Measurements from ENCODE around the gene SLX4IP.
"Not testable (repeated sequence)": the region's sequence is repeated elsewhere in the genome, so short reads cannot be mapped to it uniquely, and the experiment has no call there.

Gene SLX4IP

DNA sequence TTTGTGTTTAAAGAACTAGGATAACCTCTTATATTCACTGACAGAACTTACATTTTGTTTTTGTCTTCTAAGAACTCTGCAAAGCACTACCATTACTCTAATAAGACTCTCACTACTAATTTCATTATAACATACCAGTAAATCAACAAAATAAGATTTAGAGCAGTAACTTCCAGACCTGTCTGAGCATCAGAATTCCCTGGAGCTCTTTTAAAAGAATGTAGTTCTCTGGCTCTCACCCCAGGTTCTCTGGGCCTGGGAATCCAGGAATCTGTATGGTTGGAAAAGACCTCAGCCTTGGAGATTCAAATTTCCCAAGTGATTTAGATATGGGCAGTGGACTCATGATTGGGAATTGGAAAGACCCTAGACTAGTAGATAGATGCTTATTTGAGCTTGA lies 149.3 kb downstream of the SLX4IP start:
- TF ChIP-seq, protein P1, sequence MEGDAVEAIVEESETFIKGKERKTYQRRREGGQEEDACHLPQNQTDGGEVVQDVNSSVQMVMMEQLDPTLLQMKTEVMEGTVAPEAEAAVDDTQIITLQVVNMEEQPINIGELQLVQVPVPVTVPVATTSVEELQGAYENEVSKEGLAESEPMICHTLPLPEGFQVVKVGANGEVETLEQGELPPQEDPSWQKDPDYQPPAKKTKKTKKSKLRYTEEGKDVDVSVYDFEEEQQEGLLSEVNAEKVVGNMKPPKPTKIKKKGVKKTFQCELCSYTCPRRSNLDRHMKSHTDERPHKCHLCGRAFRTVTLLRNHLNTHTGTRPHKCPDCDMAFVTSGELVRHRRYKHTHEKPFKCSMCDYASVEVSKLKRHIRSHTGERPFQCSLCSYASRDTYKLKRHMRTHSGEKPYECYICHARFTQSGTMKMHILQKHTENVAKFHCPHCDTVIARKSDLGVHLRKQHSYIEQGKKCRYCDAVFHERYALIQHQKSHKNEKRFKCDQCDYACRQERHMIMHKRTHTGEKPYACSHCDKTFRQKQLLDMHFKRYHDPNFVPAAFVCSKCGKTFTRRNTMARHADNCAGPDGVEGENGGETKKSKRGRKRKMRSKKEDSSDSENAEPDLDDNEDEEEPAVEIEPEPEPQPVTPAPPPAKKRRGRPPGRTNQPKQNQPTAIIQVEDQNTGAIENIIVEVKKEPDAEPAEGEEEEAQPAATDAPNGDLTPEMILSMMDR (IDR thresholded peaks at IDR 0.05; ENCODE audit: low read depth, low read length, missing control alignments), result no peak
- no peak overlapping the region for H3K4me3 ChIP-seq (replicated peaks; ENCODE audit: low read depth, low read length)
- no peak for DNase-seq (ENCODE audit: extremely low read depth, low read depth)

DNA sequence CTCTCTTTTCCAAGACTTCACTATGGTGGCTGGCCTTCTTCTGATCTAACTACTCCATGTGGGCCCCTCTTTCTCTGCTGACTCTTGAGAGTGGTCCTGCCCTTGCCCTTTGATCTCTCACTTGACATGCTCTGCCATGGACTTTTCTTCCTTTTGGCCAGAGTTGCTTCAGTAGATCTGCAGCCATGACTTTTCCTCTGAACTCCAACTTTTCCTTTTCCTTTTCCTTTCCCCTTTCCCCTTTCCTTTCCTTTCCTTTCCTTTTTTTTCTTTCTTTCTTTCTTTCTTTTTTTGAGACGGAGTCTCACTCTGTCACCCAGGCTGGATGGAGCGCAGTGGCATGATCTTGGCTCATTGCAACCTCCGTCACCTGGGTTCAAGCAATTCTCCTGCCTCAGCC lies 150.2 kb downstream of the SLX4IP start:
- no peak for DNase-seq (ENCODE audit: extremely low read depth, low read depth)
- no peak overlapping the region for H3K4me3 ChIP-seq (replicated peaks; ENCODE audit: low read depth, low read length)
- TF ChIP-seq, protein P1 (IDR thresholded peaks at IDR 0.05; ENCODE audit: low read depth, low read length, missing control alignments), result no peak

DNA sequence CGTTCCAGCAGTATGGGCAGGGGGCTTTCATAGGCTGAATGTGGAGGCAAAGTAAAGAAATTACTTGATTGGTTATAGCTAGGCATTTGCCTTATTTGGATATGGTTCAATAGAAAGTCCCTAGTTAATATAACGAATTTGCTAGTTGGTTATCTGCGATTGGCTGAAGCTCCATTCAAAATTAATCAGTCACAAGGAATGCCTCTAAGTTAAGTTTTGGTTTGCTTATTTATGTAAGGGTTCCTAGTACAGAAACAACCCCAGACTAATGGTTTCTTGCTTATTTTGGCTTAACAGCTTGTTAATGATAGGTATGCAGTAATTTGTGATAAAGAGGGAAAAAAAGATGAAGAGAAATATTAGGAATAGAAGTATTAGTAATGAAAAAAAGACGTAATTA lies 151.2 kb downstream of the SLX4IP start:
- TF ChIP-seq, protein P1 (IDR thresholded peaks at IDR 0.05; ENCODE audit: low read depth, low read length, missing control alignments), result no peak
- no peak for DNase-seq (ENCODE audit: extremely low read depth, low read depth)
- no peak overlapping the region for H3K4me3 ChIP-seq (replicated peaks; ENCODE audit: low read depth, low read length)

DNA sequence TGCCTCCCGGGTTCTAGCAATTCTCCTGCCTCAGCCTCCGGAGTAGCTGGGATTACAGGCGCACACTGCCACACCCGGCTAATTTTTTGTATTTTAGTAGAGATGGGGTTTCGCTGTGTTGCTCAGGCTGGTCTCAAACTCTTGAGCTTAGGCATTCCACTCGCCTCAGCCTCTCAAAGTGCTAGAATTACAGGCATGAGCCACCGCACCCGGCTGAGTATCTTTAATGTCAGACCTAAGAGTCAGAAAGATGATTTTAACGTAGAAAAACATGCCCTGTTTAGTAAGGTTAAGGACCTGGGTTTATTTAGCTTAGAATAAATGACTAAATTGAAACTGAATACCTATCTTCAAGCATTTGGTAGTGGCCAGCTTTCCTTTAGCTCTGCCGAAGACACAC lies 155.3 kb downstream of the SLX4IP start:
- H3K4me3 ChIP-seq (replicated peaks; ENCODE audit: low read depth, low read length); DNase-seq (ENCODE audit: extremely low read depth, low read depth): not testable (repeated sequence)

DNA sequence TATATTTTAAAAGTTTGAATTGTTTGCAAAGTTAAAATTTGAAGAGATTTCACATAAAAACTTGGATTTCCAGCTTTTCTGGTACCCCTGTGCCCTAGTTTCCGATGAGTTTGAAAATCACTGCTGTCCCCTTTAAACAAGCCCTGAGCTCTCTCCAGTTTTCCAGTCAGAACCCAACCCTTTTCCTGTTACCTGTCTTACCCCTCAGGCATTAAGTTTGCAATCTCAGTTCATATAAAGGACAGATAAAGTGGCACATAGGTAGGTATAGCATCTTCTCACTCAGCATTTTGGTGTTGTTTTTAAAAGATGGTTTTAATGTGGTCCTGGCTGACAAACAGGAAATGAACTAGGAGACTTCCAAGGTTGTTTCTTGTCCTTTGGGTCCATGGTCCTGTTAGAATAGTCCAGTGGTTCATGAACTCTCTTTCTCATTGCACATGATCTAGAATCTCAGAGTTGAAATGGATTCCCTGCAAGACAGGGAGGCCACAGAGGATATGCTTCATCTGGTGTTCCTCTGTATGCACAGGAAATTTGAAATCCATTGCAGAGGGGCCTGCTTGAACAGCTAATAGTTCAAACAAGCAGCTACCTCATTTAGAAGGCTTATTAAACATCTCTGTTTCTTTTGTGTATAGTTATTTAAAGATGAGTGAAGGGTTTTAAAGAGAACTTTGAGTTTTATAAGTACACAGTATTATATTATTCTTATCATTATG lies 156.0 kb downstream of the SLX4IP start:
- no peak overlapping the region for H3K4me3 ChIP-seq (replicated peaks; ENCODE audit: low read depth, low read length)
- no peak for DNase-seq (ENCODE audit: extremely low read depth, low read depth)
- TF ChIP-seq, protein P1 (IDR thresholded peaks at IDR 0.05; ENCODE audit: low read depth, low read length, missing control alignments), result no peak

DNA sequence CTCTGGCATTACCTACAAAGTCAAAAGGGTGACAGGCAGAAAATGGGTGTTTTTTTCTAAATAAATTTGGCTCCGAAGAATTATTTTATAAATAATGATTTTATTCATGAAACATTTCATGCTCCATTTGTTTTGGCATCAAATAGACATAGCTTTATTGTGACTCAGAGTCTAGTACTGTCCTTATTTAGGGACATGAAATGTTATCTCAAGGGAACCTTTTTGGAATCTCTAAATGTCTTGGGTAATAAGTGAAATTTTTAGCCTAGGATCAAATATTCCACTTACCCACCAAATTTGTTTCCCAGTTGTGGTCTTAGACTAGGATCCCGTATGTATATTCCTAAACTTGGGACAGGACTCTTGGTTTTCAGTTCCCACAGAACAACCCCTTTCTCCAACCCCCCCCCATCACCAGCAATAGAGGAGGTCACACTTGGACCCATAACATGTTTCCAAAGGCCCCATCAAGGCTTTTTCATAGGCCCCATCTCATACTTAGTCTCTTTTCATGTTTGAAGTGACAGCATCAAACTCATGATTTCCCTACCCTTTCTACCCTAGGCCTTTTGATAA lies 156.9 kb downstream of the SLX4IP start:
- no peak for DNase-seq (ENCODE audit: extremely low read depth, low read depth)
- TF ChIP-seq, protein P1 (IDR thresholded peaks at IDR 0.05; ENCODE audit: low read depth, low read length, missing control alignments), result no peak

DNA sequence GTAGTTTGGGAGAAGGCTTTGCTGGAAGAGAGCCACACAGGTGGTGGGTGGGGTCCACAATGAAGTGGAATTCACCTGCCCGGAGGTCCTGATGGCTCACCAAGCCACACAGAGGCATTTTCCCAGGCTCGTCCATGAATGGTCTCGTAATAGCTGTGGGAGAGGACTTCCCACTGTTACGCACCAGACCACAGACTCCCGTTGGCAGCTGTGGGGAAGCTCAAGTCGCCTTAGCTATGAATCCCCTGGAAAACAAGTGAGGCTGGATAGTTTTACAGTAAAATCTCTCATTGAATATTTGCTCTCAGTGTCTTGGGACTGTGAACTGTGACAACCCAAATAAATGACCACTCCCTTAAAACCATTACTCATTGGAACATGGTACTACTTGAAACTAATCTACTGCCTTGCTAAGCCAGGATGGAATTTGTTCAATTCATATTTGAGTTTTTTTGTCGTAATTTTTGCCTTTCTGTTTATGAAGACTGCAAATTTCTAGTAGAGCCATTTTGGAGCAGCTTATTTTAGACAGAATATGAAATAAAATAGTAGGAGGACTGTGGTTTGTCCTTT lies 159.3 kb downstream of the SLX4IP start:
- TF ChIP-seq, protein P1 (IDR thresholded peaks at IDR 0.05; ENCODE audit: low read depth, low read length, missing control alignments), result no peak
- no peak overlapping the region for H3K4me3 ChIP-seq (replicated peaks; ENCODE audit: low read depth, low read length)
- DNase-seq (ENCODE audit: extremely low read depth, low read depth), result no peak

More for the DNA sequence above, 156.9 kb downstream of the SLX4IP start:
- H3K4me3 ChIP-seq (replicated peaks; ENCODE audit: low read depth, low read length), result no peak overlapping the region
